GM23338 (cell line): Measurements from ENCODE around the gene LNX1. TPM values are rescaled to one million over a fixed set of nuclear protein-coding genes. Genes with fewer than 3 reads are reported as not detected.

Experiments
- ATAC-seq: fragments of 200-7000 bp; cut with Tn5 transposase; 3 replicates; pipeline ENCODE4 v1.9.1; 2020
- DNase-seq: peaks from one replicate; pipeline ENCODE4 v3.0.0-alpha.2; 2015; ENCODE audit warnings: low spot score
- H2AFZ ChIP-seq: fragments of 200-600 bp; sonication (generic); 2 replicates; pipeline ENCODE4 v1.8.0; 2016; ENCODE audit warnings: antibody characterized with exemption, mild to moderate bottlenecking, moderate library complexity
- H3F3A ChIP-seq: fragments of 200-600 bp; sonication (generic); replicated peaks from 2 replicates; pipeline ENCODE4 v1.8.0; 2017; ENCODE audit warnings: antibody characterized with exemption, mixed run types, low read depth
- H3K27ac ChIP-seq: fragments of 200-600 bp; sonication (generic); 2 replicates; pipeline ENCODE4 v1.6.1; 2016; ENCODE audit warnings: low read depth
- H3K27me3 ChIP-seq: fragments of 200-600 bp; sonication (generic); 2 replicates; pipeline ENCODE4 v1.8.0; 2016; ENCODE audit warnings: mild to moderate bottlenecking, mixed run types, moderate library complexity; ENCODE audit not compliant: insufficient read depth
- H3K36me3 ChIP-seq: fragments of 200-600 bp; sonication (generic); 2 replicates; pipeline ENCODE4 v1.8.0; 2016; ENCODE audit warnings: mild to moderate bottlenecking; ENCODE audit not compliant: insufficient read depth
- H3K4me1 ChIP-seq: fragments of 200-600 bp; sonication (generic); 2 replicates; pipeline ENCODE4 v1.8.0; 2016; ENCODE audit warnings: mild to moderate bottlenecking, moderate library complexity; ENCODE audit not compliant: insufficient read depth
- H3K4me2 ChIP-seq: fragments of 200-600 bp; sonication (generic); 2 replicates; pipeline ENCODE4 v1.7.1; 2017; ENCODE audit warnings: mixed run types
- H3K4me3 ChIP-seq: fragments of 200-600 bp; sonication (generic); 2 replicates; pipeline ENCODE4 v1.6.1; 2016; ENCODE audit warnings: mixed run types
- H3K79me2 ChIP-seq: fragments of 200-600 bp; sonication (generic); replicated peaks from 2 replicates; pipeline ENCODE4 v1.8.0; 2017; ENCODE audit warnings: mild to moderate bottlenecking; ENCODE audit not compliant: insufficient read depth
- H3K9me2 ChIP-seq: fragments of 200-600 bp; sonication (generic); 2 replicates; pipeline ENCODE4 v1.8.0; 2017; ENCODE audit not compliant: insufficient read depth
- H4K20me1 ChIP-seq: fragments of 200-600 bp; sonication (generic); replicated peaks from 2 replicates; pipeline ENCODE4 v1.8.0; 2017; ENCODE audit warnings: mild to moderate bottlenecking; ENCODE audit not compliant: insufficient read depth
- H3K27ac Mint-ChIP-seq: 2 replicates; pipeline ENCODE4 v1.8.0; 2020; ENCODE audit warnings: inconsistent platforms, mild to moderate bottlenecking, moderate library complexity, mixed read lengths
- H3K27me3 Mint-ChIP-seq: 3 replicates; pipeline ENCODE4 v1.8.0; 2022; ENCODE audit warnings: low read depth, mild to moderate bottlenecking, moderate library complexity, mixed read lengths, inconsistent platforms; ENCODE audit not compliant: insufficient read depth, poor library complexity
- H3K36me3 Mint-ChIP-seq: 3 replicates; pipeline ENCODE4 v1.8.0; 2021; ENCODE audit warnings: low read depth, mild to moderate bottlenecking, inconsistent platforms, moderate library complexity, mixed read lengths
- H3K4me1 Mint-ChIP-seq: 3 replicates; pipeline ENCODE4 v1.8.0; 2020; ENCODE audit warnings: mild to moderate bottlenecking, inconsistent platforms, mixed read lengths
- H3K4me3 Mint-ChIP-seq: 3 replicates; pipeline ENCODE4 v1.8.0; 2021; ENCODE audit warnings: moderate library complexity, mild to moderate bottlenecking, inconsistent platforms, mixed read lengths
- H3K9me3 Mint-ChIP-seq: 3 replicates; pipeline ENCODE4 v1.8.0; 2020; ENCODE audit warnings: moderate library complexity, mild to moderate bottlenecking, inconsistent platforms, mixed read lengths
- CREB1 ChIP-seq: fragments of 250-450 bp; sonication (Bioruptor Pico); IDR thresholded peaks from 2 replicates; pipeline ENCODE4 v1.5.0; 2020; ENCODE audit warnings: low read depth, mild to moderate bottlenecking, moderate library complexity
- CTCF ChIP-seq, 2 experiments: fragments of 200-600 bp in 1 of 2; sonication (generic) in 1 of 2; conservative IDR thresholded peaks; 2 replicates each; pipeline versions ENCODE4 v1.5.1 to v1.6.1; 2016 to 2017; ENCODE audit warnings: antibody characterized with exemption in 2 of 2, low read depth in 2 of 2, mild to moderate bottlenecking in 2 of 2, moderate library complexity in 1 of 2
- ETS1 ChIP-seq: IDR thresholded peaks from 2 replicates; pipeline ENCODE4 v1.6.1; 2016; ENCODE audit warnings: antibody characterized with exemption
- EZH2 ChIP-seq: fragments of 200-600 bp; sonication (generic); IDR thresholded peaks from one replicate; pipeline ENCODE4 v1.8.0; 2017; ENCODE audit warnings: antibody characterized with exemption, mild to moderate bottlenecking, low read depth; ENCODE audit not compliant: unreplicated experiment
- EZH2phosphoT487 ChIP-seq: fragments of 200-600 bp; sonication (generic); IDR thresholded peaks from one replicate; pipeline ENCODE4 v1.8.1; 2018; ENCODE audit warnings: antibody characterized with exemption; ENCODE audit not compliant: unreplicated experiment
- JUNB ChIP-seq: IDR thresholded peaks from one replicate; pipeline ENCODE4 v1.6.1; 2016; ENCODE audit warnings: antibody characterized with exemption; ENCODE audit not compliant: unreplicated experiment
- NANOG ChIP-seq: IDR thresholded peaks from 2 replicates; pipeline ENCODE4 v1.6.1; 2016; ENCODE audit warnings: antibody characterized with exemption, borderline replicate concordance
- POLR2AphosphoS5 ChIP-seq: IDR thresholded peaks from 2 replicates; pipeline ENCODE4 v1.6.1; 2016; ENCODE audit warnings: antibody characterized with exemption, low read depth
- REST ChIP-seq: IDR thresholded peaks from one replicate; pipeline ENCODE4 v1.6.1; 2018; ENCODE audit warnings: antibody characterized with exemption; ENCODE audit not compliant: unreplicated experiment
- STAT1 ChIP-seq: IDR thresholded peaks from one replicate; pipeline ENCODE4 v1.6.1; 2016; ENCODE audit warnings: antibody characterized with exemption; ENCODE audit not compliant: unreplicated experiment
- ZNF114 ChIP-seq: fragments of 250-450 bp; sonication (Bioruptor Pico); IDR thresholded peaks from 2 replicates; pipeline ENCODE4 v1.5.0; 2020; ENCODE audit warnings: mild to moderate bottlenecking, moderate library complexity
- ZNF331 ChIP-seq: fragments of 250-450 bp; sonication (Bioruptor Pico); IDR thresholded peaks from 2 replicates; pipeline ENCODE4 v1.5.0; 2020; ENCODE audit warnings: low read depth, mild to moderate bottlenecking, moderate library complexity
- ZNF462 ChIP-seq: fragments of 250-450 bp; sonication (Bioruptor Pico); IDR thresholded peaks from 2 replicates; pipeline ENCODE4 v1.5.0; 2020; ENCODE audit warnings: mild to moderate bottlenecking, moderate library complexity
- polyA plus RNA-seq: library from polyadenylated mRNA; unstranded; fragments of >200 nt; fragmentation: Nextera tagmentation; extraction: Ambion mirVana; gene quantifications from 2 replicates; pipeline ENCODE4 v1.2.1, GENCODE V29; 2016
- total RNA-seq: library from RNA; depleted of rRNA; stranded (reverse); fragments of >200 nt; shearing (Covaris generic); gene quantifications from 2 replicates; pipeline ENCODE4 v1.2.3, GENCODE V29; 2014

Gene LNX1
- total and polyA plus RNA-seq, 2 experiments from 2014 or later: 5.4 to 6.4 TPM

GRCh38 chr4:53510321-53510720 lies 81.0 kb downstream of the LNX1 start:
- peaks cover 17% of the 10 kb centered on the region for H3K9me2 ChIP-seq
- ATAC-seq (no peak), DNase-seq (no peak)
- H3F3A ChIP-seq: no peaks in the 10 kb centered on the region
- Mint-ChIP-seq H3K4me1 (no peaks in the 10 kb centered on the region), H3K36me3 (no peaks in the 10 kb centered on the region), H3K4me3 (no peak overlapping the region), H3K27ac (no peak overlapping the region), H3K9me3 (no peaks in the 10 kb centered on the region; the same call in 2 of the 3 replicates), H3K27me3 (peaks cover 6% of the 10 kb centered on the region)
- H2AFZ ChIP-seq: no peak overlapping the region
- H3K79me2 ChIP-seq: no peaks in the 10 kb centered on the region
- H4K20me1 ChIP-seq: no peaks in the 10 kb centered on the region
- no peak overlapping the region for H3K4me3 ChIP-seq
- H3K4me1 ChIP-seq: no peaks in the 10 kb centered on the region
- H3K36me3 ChIP-seq: no peaks in the 10 kb centered on the region
- no peak overlapping the region for H3K4me2 ChIP-seq
- no peak for TF ChIP-seq CTCF (conservative IDR thresholded peaks at IDR 0.05; ENCODE audit: low read depth in 2 of 2)
- no peak for TF ChIP-seq REST
- TF ChIP-seq STAT1: no peak
- no peak for TF ChIP-seq POLR2AphosphoS5
- TF ChIP-seq ZNF114 (CRISPR knock-in tag): no peak
- no peak for TF ChIP-seq NANOG
- no peak for TF ChIP-seq ETS1
- TF ChIP-seq CREB1 (CRISPR knock-in tag): no peak
- no peak for TF ChIP-seq EZH2
- TF ChIP-seq ZNF462: no peak
- TF ChIP-seq JUNB: no peak
- no peak for TF ChIP-seq EZH2phosphoT487
- no peak for TF ChIP-seq ZNF331 (CRISPR knock-in tag)
- no peak overlapping the region for H3K27ac ChIP-seq
- no peaks in the 10 kb centered on the region for H3K27me3 ChIP-seq
